Endodermal cell (in vitro differentiated cells): ENCODE measurements around the gene TRPV5. TPM values are rescaled to one million over a fixed set of nuclear protein-coding genes. Genes with fewer than 3 reads are reported as not detected.

Experiments
- DNase-seq: peaks from one replicate; pipeline ENCODE4 v3.0.0-alpha.2; 2017
- H3K27ac ChIP-seq: 2 replicates; pipeline ENCODE4 v1.5.1; 2013; ENCODE audit warnings: mild to moderate bottlenecking, low read depth, low read length, moderate library complexity
- H3K27me3 ChIP-seq: 2 replicates; pipeline ENCODE4 v1.6.1; 2013; ENCODE audit warnings: mild to moderate bottlenecking, low read length, moderate library complexity; ENCODE audit not compliant: insufficient read depth, control insufficient read depth, poor library complexity, severe bottlenecking
- H3K36me3 ChIP-seq: 2 replicates; pipeline ENCODE4 v1.7.0; 2013; ENCODE audit warnings: mild to moderate bottlenecking, low read length, moderate library complexity; ENCODE audit not compliant: control insufficient read depth, insufficient read depth
- H3K4me1 ChIP-seq: one replicate; pipeline ENCODE4 v1.7.0; 2013; ENCODE audit warnings: low read length; ENCODE audit not compliant: control insufficient read depth, insufficient read depth
- H3K4me3 ChIP-seq: 2 replicates; pipeline ENCODE4 v1.5.1; 2013; ENCODE audit warnings: mild to moderate bottlenecking, low read length, moderate library complexity
- H3K9ac ChIP-seq: 2 replicates; pipeline ENCODE4 v1.6.1; 2013; ENCODE audit warnings: mild to moderate bottlenecking, low read length, moderate library complexity; ENCODE audit not compliant: poor library complexity, severe bottlenecking; ENCODE audit errors: extremely low read depth
- H3K9me3 ChIP-seq: 2 replicates; pipeline ENCODE4 v1.6.1; 2013; ENCODE audit warnings: mild to moderate bottlenecking, low read length, moderate library complexity; ENCODE audit not compliant: control insufficient read depth
- H3K27ac Mint-ChIP-seq: 2 replicates; pipeline ENCODE4 v1.8.0; 2020; ENCODE audit warnings: mixed read lengths
- H3K27me3 Mint-ChIP-seq: 2 replicates; pipeline ENCODE4 v1.8.0; 2021; ENCODE audit warnings: mild to moderate bottlenecking, mixed read lengths; ENCODE audit not compliant: insufficient read depth
- H3K36me3 Mint-ChIP-seq: 2 replicates; pipeline ENCODE4 v1.8.0; 2020; ENCODE audit warnings: low read depth, mixed read lengths
- H3K4me1 Mint-ChIP-seq: 2 replicates; pipeline ENCODE4 v1.8.0; 2020; ENCODE audit warnings: mixed read lengths
- H3K4me3 Mint-ChIP-seq: 2 replicates; pipeline ENCODE4 v1.8.0; 2020; ENCODE audit warnings: mild to moderate bottlenecking, moderate library complexity, mixed read lengths
- H3K9me3 Mint-ChIP-seq: 2 replicates; pipeline ENCODE4 v1.8.0; 2020; ENCODE audit warnings: mild to moderate bottlenecking, mixed read lengths
- WGBS, 2 experiments: methylation state at CpG; one replicate each; pipeline versions ENCODE4 v1.1.5 to v1.1.7; 2013; ENCODE audit warnings: missing lambda C conversion rate in 2 of 2, mixed read lengths in 1 of 2; ENCODE audit not compliant: insufficient coverage in 1 of 2, insufficient read length in 1 of 2; 5-methylcytosine and 5-hydroxymethylcytosine counted together
- total RNA-seq, 2 donors: library from RNA; stranded (reverse); fragmentation: NEBNext Ultra II Directional in 1 of 2; extraction: Animal tissue kit (Norgen Biotek cat#: 25700) in 1 of 2; gene quantifications; 2 replicates in 1 of 2; 3 replicates in 1 of 2; pipeline ENCODE4 v1.2.1, GENCODE V29; 2021
- TF ChIP-seq, protein P1 (sequence below): fragments of 200-600 bp; sonication (generic); conservative IDR thresholded peaks from 2 replicates; pipeline ENCODE4 v1.5.0; 2021; ENCODE audit warnings: antibody characterized with exemption, mild to moderate bottlenecking

TRPV5 gene
- total RNA-seq, 2 donors from 2014 or later: 0.15 to 0.22 TPM

DNA sequence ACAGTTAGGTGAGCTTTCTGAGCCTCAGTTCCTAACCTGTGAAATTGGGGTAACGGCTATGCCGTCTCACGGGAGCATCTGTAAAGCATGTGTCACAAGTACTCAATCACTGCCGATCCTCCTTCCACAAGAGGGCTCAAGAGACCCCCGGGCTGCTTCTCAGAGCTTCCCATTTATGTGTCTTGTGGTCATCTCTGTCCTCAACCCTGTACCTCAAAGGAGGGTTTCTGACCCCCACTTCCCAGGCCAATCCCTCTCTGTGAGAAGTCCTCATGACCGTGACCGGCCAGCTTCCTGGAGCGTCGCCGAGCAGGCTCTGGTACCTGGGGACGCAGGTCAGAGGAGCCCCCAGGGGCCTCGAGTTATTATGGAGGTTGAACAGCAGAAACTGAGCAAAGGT is 510 bp upstream of the TRPV5 start:
- H3K9ac ChIP-seq: no peak overlapping the region
- no peak for DNase-seq
- no peaks in the 10 kb centered on the region for H3K4me1 ChIP-seq
- Mint-ChIP-seq H3K9me3 (no peaks in the 10 kb centered on the region), H3K4me3 (no peak overlapping the region), H3K4me1 (peaks cover 5% of the 10 kb centered on the region), H3K27me3 (peaks cover 11% of the 10 kb centered on the region), H3K27ac (no peak overlapping the region), H3K36me3 (no peaks in the 10 kb centered on the region)
- 91 to 92% methylated on average over 11 to 12 of the region's 12 CpGs for WGBS, 2 experiments
- H3K9me3 ChIP-seq: no peaks in the 10 kb centered on the region
- TF ChIP-seq, protein P1, sequence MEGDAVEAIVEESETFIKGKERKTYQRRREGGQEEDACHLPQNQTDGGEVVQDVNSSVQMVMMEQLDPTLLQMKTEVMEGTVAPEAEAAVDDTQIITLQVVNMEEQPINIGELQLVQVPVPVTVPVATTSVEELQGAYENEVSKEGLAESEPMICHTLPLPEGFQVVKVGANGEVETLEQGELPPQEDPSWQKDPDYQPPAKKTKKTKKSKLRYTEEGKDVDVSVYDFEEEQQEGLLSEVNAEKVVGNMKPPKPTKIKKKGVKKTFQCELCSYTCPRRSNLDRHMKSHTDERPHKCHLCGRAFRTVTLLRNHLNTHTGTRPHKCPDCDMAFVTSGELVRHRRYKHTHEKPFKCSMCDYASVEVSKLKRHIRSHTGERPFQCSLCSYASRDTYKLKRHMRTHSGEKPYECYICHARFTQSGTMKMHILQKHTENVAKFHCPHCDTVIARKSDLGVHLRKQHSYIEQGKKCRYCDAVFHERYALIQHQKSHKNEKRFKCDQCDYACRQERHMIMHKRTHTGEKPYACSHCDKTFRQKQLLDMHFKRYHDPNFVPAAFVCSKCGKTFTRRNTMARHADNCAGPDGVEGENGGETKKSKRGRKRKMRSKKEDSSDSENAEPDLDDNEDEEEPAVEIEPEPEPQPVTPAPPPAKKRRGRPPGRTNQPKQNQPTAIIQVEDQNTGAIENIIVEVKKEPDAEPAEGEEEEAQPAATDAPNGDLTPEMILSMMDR: no peak
- H3K27ac ChIP-seq: no peak overlapping the region
- H3K27me3 ChIP-seq: no peaks in the 10 kb centered on the region
- no peaks in the 10 kb centered on the region for H3K36me3 ChIP-seq
- H3K4me3 ChIP-seq: no peak overlapping the region

DNA sequence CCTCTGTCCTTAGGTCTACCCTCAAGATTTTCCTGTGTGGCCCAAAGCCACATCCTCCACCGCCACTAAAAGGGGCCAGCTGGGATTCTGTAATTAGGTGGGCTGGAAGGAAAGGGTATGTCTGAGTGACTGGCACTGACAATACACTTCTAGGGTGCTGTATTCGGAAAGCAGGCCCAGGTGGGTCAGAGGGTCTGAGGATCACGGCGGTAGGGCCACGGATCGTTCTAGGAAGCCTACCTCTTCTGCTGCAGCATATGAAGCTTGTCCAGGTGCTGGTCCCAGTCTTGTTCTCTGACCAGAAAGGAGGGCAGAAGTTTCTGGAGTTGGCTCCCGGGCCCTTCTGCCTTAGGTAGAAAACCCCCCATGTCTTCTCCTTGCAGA is 462 bp downstream of the TRPV5 start:
- no peak overlapping the region for H3K27ac ChIP-seq
- H3K36me3 ChIP-seq: no peaks in the 10 kb centered on the region
- Mint-ChIP-seq H3K9me3 (no peaks in the 10 kb centered on the region), H3K4me3 (no peak overlapping the region), H3K27ac (no peak overlapping the region), H3K36me3 (no peaks in the 10 kb centered on the region), H3K4me1 (peaks cover 5% of the 10 kb centered on the region), H3K27me3 (peaks cover 14% of the 10 kb centered on the region)
- H3K4me3 ChIP-seq: no peak overlapping the region
- no peak for DNase-seq
- no peak overlapping the region for H3K9ac ChIP-seq
- H3K27me3 ChIP-seq: no peaks in the 10 kb centered on the region
- H3K4me1 ChIP-seq: no peaks in the 10 kb centered on the region
- WGBS, 2 experiments: 86 to 94% methylated on average over 5 to 7 of the region's 7 CpGs
- no peaks in the 10 kb centered on the region for H3K9me3 ChIP-seq
- TF ChIP-seq, protein P1: no peak

DNA sequence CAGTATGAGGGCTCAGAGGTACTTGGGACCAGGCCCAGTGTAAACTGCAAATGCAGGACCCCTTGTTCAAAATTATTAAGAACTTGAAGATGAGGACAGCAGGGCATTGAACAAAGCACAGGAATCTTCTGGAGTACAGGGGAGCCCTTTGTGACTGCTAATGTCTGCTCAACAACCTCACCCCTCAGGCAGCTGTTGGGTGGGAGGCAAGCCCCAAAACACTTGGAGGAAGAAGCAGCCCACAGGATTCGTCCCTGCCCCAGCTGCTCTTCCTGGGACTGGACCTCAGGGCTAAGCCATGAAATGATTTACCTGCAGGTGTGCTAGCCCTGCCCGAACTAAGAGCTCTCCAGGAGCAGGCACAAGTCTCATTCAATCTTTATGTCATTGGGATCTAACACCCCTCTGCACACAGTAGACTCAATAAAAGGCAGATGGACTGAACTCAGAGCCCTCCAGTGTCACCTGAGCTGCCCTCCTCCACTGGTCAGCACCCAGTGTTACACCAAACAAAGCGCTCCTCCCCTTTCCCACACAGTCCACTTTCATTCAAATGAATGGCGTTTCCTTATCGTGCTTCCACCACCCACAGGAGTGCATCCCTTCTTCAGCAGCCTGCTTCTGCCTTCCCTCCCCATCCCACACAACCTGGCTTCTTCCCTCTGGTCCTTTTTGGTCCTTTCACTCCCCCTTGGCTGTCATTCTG is 1.0 kb downstream of the TRPV5 start:
- no peak overlapping the region for H3K9ac ChIP-seq
- H3K9me3 ChIP-seq: no peaks in the 10 kb centered on the region
- no peaks in the 10 kb centered on the region for H3K36me3 ChIP-seq
- 70 to 72% methylated on average over 5 of the region's 5 CpGs for WGBS, 2 experiments
- H3K27me3 ChIP-seq: no peaks in the 10 kb centered on the region
- no peak overlapping the region for H3K4me3 ChIP-seq
- TF ChIP-seq, protein P1: no peak
- no peak overlapping the region for H3K27ac ChIP-seq
- DNase-seq: no peak
- Mint-ChIP-seq H3K27me3 (peaks cover 19% of the 10 kb centered on the region), H3K4me1 (peaks cover 5% of the 10 kb centered on the region), H3K4me3 (no peak overlapping the region), H3K36me3 (no peaks in the 10 kb centered on the region), H3K9me3 (no peaks in the 10 kb centered on the region), H3K27ac (no peak overlapping the region)
- H3K4me1 ChIP-seq: no peaks in the 10 kb centered on the region
